Stimulated activated CD8-positive, alpha-beta memory T cell treated with anti-CD3 and anti-CD28 coated beads, Interleukin-7, amount 100 ng/mL, for 1 hour (primary cell): ENCODE data around the gene SNRNP35.
"Not testable (repeated sequence)": the region's sequence is repeated elsewhere in the genome, so short reads cannot be mapped to it uniquely, and the experiment has no call there.

Experiments
- DNase-seq, 2 donors: peaks; one replicate each; pipeline ENCODE4 v3.0.0-alpha.2; 2020; ENCODE audit warnings: low read depth in 2 of 2

SNRNP35 gene, protein sequence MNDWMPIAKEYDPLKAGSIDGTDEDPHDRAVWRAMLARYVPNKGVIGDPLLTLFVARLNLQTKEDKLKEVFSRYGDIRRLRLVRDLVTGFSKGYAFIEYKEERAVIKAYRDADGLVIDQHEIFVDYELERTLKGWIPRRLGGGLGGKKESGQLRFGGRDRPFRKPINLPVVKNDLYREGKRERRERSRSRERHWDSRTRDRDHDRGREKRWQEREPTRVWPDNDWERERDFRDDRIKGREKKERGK

GRCh38 chr12:123457980-123458779, at the start of gene SNRNP35:
TSS of gene SNRNP35 (plus strand) at chr12:123458139. CDS start at chr12:123465541, 7,402 bp downstream.
- peak; percentile 66 to 71 for DNase-seq

GRCh38 chr12:123408619-123409018, 49.3 kb upstream of the SNRNP35 start:
- not testable (repeated sequence) for DNase-seq

- DNase-seq: not testable (repeated sequence)
Observed at GRCh38 chr12:123409284-123410040, 48.5 kb upstream of the SNRNP35 start.

- no peak for DNase-seq
Observed at GRCh38 chr12:123410041-123410412, 47.9 kb upstream of the SNRNP35 start.

GRCh38 chr12:123421314-123421713, 36.6 kb upstream of the SNRNP35 start:
- no peak for DNase-seq

GRCh38 chr12:123427036-123427769, 30.7 kb upstream of the SNRNP35 start:
- DNase-seq: no peak

DNA sequence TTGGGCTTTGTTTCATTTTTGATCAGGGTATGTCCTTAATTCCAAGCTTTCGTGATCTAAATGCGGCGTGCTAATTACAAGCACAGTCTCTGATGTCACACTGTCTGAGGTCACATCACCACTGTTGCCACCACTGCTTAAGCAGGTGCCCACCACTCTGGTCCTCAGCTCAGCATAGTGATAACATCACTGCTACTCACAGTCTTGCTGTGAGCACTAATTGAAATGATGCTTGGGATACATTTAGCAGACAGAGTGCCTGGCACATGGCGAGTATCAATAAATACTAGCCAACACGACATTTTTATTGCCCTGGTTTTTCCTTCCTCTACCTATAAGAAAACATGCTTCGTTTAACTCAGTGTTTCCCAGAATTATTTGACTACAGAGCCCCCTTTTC, 29.3 kb upstream of the SNRNP35 start:
- DNase-seq: no peak

DNA sequence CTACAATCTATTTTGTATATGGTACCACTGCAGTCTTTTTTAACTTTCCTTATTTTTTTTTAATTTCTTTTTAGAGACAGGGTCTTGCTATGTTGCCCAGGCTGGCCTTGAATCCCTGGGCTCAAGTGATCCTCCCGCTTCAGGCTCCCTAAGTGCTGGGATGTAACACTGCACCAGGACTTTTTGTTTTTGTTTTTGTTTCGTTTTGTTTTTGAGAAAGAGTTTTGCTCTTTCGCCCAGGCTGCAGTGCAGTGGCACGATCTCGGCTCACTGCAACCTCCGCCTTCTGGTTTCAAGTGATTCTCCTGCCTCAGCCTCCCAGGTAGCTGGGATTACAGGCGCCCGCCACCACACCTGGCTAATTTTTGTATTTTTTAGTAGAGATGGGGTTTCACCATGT, 28.8 kb upstream of the SNRNP35 start:
- DNase-seq: not testable (repeated sequence)

DNA sequence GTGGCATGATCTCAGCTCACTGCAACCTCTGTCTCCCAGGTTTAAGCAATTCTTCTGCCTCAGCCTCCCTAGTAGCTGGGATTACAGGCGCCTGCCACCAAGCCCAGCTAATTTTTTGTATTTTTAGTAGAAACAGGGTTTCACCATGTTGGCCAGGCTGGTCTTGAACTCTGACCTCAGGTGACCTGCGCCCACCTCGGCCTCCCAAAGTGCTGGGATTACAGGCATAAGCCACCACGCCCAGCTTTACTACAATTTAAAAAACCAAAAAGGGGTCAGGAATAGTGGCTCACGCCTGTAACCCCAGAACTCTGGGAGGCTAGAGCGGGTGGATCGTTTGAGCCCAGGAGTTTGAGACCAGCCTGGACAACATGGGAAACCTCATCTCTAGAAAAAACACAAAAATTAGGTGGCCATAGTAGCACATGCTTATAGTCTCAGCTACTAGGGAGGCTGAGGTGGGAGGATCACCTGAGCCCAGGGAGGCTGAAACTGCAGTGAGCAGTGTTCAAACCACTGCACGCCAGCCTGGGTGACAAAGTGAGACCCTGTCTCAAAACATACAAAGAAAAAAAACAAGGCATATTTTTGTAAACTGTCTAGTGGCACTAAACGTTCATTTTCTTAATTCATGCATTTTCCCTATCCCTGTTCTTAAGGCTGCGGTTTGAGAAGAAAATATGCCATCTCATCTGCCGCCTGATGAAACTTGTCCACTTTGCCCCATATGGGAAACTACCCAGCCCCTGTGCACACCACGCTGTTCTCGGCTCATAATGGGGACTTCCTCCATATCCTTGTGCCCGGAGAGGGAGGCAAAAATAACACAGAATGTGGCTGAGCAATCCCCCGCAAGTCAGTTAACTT, 25.8 kb upstream of the SNRNP35 start:
- DNase-seq: not testable (repeated sequence)

DNA sequence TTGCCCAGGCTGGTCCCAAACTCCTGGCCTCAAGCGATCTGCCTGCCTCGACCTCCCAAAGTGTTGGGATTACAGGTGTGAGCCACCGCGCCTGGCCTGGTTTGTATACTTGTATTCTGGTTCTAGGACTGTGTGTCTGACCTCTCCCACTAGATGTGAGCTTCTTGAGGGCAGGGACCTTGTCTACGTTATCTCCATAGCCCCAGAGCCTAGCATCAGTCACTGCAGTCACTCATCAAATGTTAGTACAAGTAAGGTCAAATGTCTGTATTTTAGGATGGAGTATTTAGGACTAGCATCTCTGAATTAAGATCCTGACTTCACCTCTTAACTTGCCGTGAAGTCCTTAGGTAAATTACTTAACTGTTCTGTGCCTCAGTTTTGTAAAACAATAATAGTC, 24.3 kb upstream of the SNRNP35 start:
- no peak for DNase-seq

DNA sequence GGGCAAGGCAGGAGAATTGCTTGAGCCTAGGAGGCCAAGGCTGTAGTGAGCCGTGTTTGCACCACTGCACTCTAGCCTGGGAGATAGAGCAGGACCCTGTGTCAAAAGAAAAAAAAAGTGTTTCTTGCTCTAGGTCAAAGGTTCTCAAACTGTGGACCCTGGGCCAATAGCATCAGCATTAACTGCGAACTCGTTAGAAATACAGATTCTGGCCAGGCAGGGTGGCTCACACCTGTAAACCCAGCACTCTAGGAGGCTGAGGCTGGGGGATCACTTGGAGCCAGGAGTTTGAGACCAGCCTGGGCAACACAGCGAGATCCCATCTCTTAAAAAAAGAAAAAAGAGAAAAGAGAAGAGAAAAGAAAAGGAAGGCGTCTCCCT, 22.3 kb upstream of the SNRNP35 start:
- DNase-seq: no peak

GRCh38 chr12:123436017-123436964, 21.6 kb upstream of the SNRNP35 start, which contains the start of gene RILPL2:
TSS of gene RILPL2 (minus strand) at chr12:123436684. CDS start at chr12:123436420, 264 bp downstream.
- peak; percentile 81 to 87 for DNase-seq

GRCh38 chr12:123441523-123442164, 16.3 kb upstream of the SNRNP35 start:
- DNase-seq: no peak

DNA sequence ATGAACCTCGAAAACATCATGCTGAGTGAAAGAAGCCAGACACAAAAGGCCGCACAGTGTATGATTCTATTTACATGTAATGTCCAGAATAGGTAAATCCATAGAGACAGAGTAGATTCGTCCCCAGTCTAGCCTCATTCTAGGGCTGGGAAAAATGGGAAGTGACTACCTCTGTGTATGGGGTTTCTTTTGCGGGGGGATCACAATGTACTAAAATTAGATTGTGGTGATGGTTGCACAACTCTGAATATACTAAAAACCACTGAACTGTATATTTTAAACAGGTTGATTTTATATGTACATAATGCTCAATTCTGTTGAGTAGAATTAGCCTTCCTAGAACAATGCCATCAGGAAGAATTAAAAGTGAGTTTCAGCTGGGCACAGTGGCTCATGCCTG, 15.2 kb upstream of the SNRNP35 start:
- DNase-seq: no peak

GRCh38 chr12:123444092-123445026, 13.6 kb upstream of the SNRNP35 start:
- no peak for DNase-seq

DNA sequence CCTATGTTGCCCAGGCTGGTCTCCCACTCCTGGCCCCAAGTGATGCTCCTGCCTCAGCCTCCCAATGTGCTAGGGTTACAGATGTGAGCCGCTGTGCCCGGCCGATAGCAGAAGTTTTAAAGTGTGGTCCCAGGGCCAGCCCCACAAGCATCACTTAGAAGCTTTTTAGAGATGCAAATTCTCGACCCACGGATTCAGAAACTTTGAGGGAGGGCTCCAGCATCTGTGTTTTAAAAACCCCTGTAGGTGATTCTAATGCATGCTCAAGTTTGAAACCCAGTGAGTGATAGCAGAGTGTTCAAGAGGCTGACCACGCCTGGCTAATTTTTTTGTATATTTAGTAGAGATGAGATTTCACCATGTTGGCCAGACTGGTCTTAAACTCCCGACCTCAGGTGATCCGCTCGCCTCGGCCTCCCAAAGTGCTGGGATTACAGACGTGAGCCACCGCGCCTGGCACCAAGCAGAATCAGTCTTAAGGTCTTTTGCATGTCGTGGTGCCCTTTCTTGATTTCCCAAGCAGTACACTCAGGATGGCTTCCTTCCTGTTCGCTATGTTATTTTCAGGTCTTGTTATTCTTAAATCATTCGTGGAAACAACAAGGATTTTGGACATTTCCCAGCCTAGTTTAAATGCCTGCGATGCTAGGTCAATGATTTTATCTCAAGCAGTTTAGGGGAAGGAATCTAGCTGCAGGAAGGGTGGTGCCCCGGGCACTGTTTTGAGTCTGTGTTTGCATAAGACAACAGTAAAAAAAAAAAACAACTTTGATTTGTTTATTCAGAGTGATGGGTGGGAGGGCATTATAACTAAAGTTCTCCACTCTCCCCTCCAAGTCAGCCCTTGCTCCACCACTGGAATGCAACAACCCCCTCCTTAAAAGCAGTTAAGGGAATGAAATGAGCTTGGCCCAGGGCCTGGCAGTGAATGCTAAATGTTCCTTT, 12.3 kb upstream of the SNRNP35 start:
- no peak for DNase-seq

- no peak for DNase-seq
Observed at GRCh38 chr12:123446333-123446713, 11.6 kb upstream of the SNRNP35 start.
